Esophagus squamous epithelium (tissue), 5 donors: Measurements from ENCODE around the gene N4BP2L2. TPM values are rescaled to one million over a fixed set of nuclear protein-coding genes. Genes with fewer than 3 reads are reported as not detected.

Experiments used
- DNase-seq: peaks from one replicate; lab custom pipeline; 2025; lab: John Stamatoyannopoulos, UW
- H3K27ac ChIP-seq, 4 donors: fragments of 200-600 bp; sonication (generic); one replicate each; pipeline ENCODE4 v1.5.1; 2016 to 2019; ENCODE audit warnings: mild to moderate bottlenecking in 1 of 4
- H3K27me3 ChIP-seq, 4 donors: fragments of 200-600 bp; sonication (generic); 1 replicate in 3 of 4; 2 replicates in 1 of 4; pipeline versions ENCODE4 v1.5.1 to v1.6.0; 2017 to 2021; ENCODE audit warnings: antibody characterized with exemption in 1 of 4
- H3K36me3 ChIP-seq, 3 donors: fragments of 200-600 bp; sonication (generic); one replicate each; pipeline ENCODE4 v1.5.1; 2016 to 2019
- H3K4me1 ChIP-seq, 3 donors: fragments of 200-600 bp; sonication (generic); one replicate each; pipeline ENCODE4 v1.5.1; 2017 to 2019
- H3K4me3 ChIP-seq, 4 donors: fragments of 200-600 bp; sonication (generic); 1 replicate in 3 of 4; 2 replicates in 1 of 4; pipeline ENCODE4 v1.5.1; 2016 to 2019; ENCODE audit warnings: mild to moderate bottlenecking in 2 of 4, moderate library complexity in 1 of 4
- H3K9me3 ChIP-seq, 3 donors: fragments of 200-600 bp; sonication (generic); one replicate each; pipeline ENCODE4 v1.5.1; 2016 to 2019
- CTCF ChIP-seq, 6 experiments: fragments of 450-650 bp in 4 of 6; fragments of 200-600 bp in 2 of 6; sonication (generic) in 2 of 6; IDR thresholded peaks; one replicate each; pipeline ENCODE4 v1.5.1; 2016 to 2019; ENCODE audit warnings: antibody characterized with exemption in 6 of 6, mild to moderate bottlenecking in 4 of 6, moderate library complexity in 4 of 6
- POLR2A ChIP-seq, 4 donors: fragments of 450-650 bp; IDR thresholded peaks; one replicate each; pipeline ENCODE4 v1.6.1; 2017; ENCODE audit warnings: antibody characterized with exemption in 4 of 4, mild to moderate bottlenecking in 4 of 4, moderate library complexity in 3 of 4
- WGBS, 2 donors: methylation state at CpG; one replicate each; pipeline ENCODE4 v1.1.5; 2018; 5-methylcytosine and 5-hydroxymethylcytosine counted together
- intact Hi-C: fragments of 100-400 bp; cut with DNase I; formaldehyde crosslinking; loops from one replicate; pipeline ENCODE4 v1.15.0; 2022
- total RNA-seq, 4 donors: library from RNA; depleted of rRNA; stranded (reverse); fragments of >200 nt; gene quantifications; one replicate each; pipeline ENCODE4 v1.1.0, GENCODE V29; 2016
- donor health status: DM: yes; HTN: yes; CAD: no.

The N4BP2L2 gene
- total RNA-seq: 100 to 1,000 TPM in 1 of 4 donors, 10 to 100 TPM in 3; 32.8 to 136 (median 50.3) TPM

- DNase-seq: peak; percentile 70
- TF ChIP-seq POLR2A (IDR thresholded peaks at IDR 0.05) (peak in 1 of 4 donors; percentile 40), CTCF (IDR thresholded peaks at IDR 0.05) (peak in 3 of 6 experiments; percentile 8 to 48 (median 13))
- H3K27me3 ChIP-seq: no peaks in the 10 kb centered on the region
- no peaks in the 10 kb centered on the region for H3K9me3 ChIP-seq
- WGBS, 2 donors: 0% methylated on average over 15 to 29 of the region's 32 CpGs
- H3K36me3 ChIP-seq: peaks cover 0 to 19% (median 0%) of the 10 kb centered on the region in 3 donors
- intact Hi-C loops: loop anchor here (10.0 kb wide), 1 partner anchor 46 kb away; the partner anchor contains the start of gene PDS5B
- peak within 1 kb of the TSS; percentile 88 to 99 (median 94) for H3K27ac ChIP-seq
- peaks cover 9 to 46% (median 13%) of the 10 kb centered on the region in 3 donors for H3K4me1 ChIP-seq
- H3K4me3 ChIP-seq: peak within 1 kb of the TSS; percentile 53 to 92 (median 74)
These were observed at the start of gene N4BP2L2 for GRCh38 chr13:32538621-32539246. N4BP2L2 (minus strand) TSS chr13:32538795; CDS start chr13:32537027, 1,768 bp downstream.

GRCh38 chr13:32587811-32588170 is 49.2 kb upstream of the N4BP2L2 start:
- DNase-seq: no peak
- no peaks in the 10 kb centered on the region for H3K27me3 ChIP-seq
- TF ChIP-seq CTCF (IDR thresholded peaks at IDR 0.05): no peak
- TF ChIP-seq POLR2A (IDR thresholded peaks at IDR 0.05): no peak
- peaks cover 0 to 47% (median 14%) of the 10 kb centered on the region in 3 donors for H3K4me1 ChIP-seq
- peak overlapping the region; percentile 94 to 99 (median 96) for H3K27ac ChIP-seq
- no peaks in the 10 kb centered on the region for H3K9me3 ChIP-seq
- H3K36me3 ChIP-seq: no peaks in the 10 kb centered on the region
- intact Hi-C loops: loop anchor here (5.0 to 10.0 kb wide), 3 partner anchors 50 to 65 kb away; partner anchors contain the start of gene N4BP2L2
- WGBS, 2 donors: 1 to 4% methylated on average over 8 of the region's 8 CpGs
- H3K4me3 ChIP-seq: peak overlapping the region; percentile 82 to 94 (median 88)

- peak overlapping the region; percentile 94 to 99 (median 96) for H3K27ac ChIP-seq
- peak in 2 of 6 experiments; percentile 9 to 15 for TF ChIP-seq CTCF (IDR thresholded peaks at IDR 0.05)
- peak in 1 of 4 donors; percentile 18 for TF ChIP-seq POLR2A (IDR thresholded peaks at IDR 0.05)
- no peaks in the 10 kb centered on the region for H3K9me3 ChIP-seq
- H3K4me3 ChIP-seq: peak overlapping the region; percentile 82 to 94 (median 88)
- peak; percentile 9 for DNase-seq
- no peaks in the 10 kb centered on the region for H3K27me3 ChIP-seq
- intact Hi-C loops: loop anchor here (5.0 to 10.0 kb wide), 3 partner anchors 50 to 65 kb away; partner anchors contain the start of gene N4BP2L2
- no peaks in the 10 kb centered on the region for H3K36me3 ChIP-seq
- peaks cover 0 to 47% (median 14%) of the 10 kb centered on the region in 3 donors for H3K4me1 ChIP-seq
- 0% methylated on average over 16 to 25 of the region's 74 CpGs for WGBS, 2 donors
These were observed 48.6 kb upstream of the N4BP2L2 start for GRCh38 chr13:32587011-32587810.

GRCh38 chr13:32586080-32586900 is 47.7 kb upstream of the N4BP2L2 start, which contains the start of gene PDS5B:
PDS5B (plus strand) TSS chr13:32586452; CDS start chr13:32648773, 62,321 bp downstream.
- Histone ChIP-seq H3K27ac (peak within 1 kb of the TSS; percentile 94 to 99 (median 96)), H3K4me3 (peak within 1 kb of the TSS; percentile 82 to 94 (median 88)), H3K27me3 (no peaks in the 10 kb centered on the region), H3K9me3 (no peaks in the 10 kb centered on the region), H3K4me1 (peaks cover 0 to 47% (median 14%) of the 10 kb centered on the region in 3 donors), H3K36me3 (no peaks in the 10 kb centered on the region)
- DNase-seq: peak; percentile 80
- TF ChIP-seq POLR2A (IDR thresholded peaks at IDR 0.05) (peak in 3 of 4 donors; percentile 17 to 64 (median 24)), CTCF (IDR thresholded peaks at IDR 0.05) (peak; percentile 74 to 99 (median 98))
- intact Hi-C loops: loop anchor here (5.0 to 10.0 kb wide), 3 partner anchors 51 to 66 kb away; partner anchors contain the start of gene N4BP2L2
- 0 to 1% methylated on average over 4 to 28 of the region's 97 CpGs for WGBS, 2 donors
